NCI-H748 (cell line): ENCODE results near the gene ABCF1.
A peak's percentile ranks its signal among the peaks of the same experiment; 100 is the strongest.

Experiments
- DNase-seq: peaks from one replicate; lab custom pipeline; 2025; ENCODE audit not compliant: unreplicated experiment; lab: John Stamatoyannopoulos, UW

Gene ABCF1

DNA sequence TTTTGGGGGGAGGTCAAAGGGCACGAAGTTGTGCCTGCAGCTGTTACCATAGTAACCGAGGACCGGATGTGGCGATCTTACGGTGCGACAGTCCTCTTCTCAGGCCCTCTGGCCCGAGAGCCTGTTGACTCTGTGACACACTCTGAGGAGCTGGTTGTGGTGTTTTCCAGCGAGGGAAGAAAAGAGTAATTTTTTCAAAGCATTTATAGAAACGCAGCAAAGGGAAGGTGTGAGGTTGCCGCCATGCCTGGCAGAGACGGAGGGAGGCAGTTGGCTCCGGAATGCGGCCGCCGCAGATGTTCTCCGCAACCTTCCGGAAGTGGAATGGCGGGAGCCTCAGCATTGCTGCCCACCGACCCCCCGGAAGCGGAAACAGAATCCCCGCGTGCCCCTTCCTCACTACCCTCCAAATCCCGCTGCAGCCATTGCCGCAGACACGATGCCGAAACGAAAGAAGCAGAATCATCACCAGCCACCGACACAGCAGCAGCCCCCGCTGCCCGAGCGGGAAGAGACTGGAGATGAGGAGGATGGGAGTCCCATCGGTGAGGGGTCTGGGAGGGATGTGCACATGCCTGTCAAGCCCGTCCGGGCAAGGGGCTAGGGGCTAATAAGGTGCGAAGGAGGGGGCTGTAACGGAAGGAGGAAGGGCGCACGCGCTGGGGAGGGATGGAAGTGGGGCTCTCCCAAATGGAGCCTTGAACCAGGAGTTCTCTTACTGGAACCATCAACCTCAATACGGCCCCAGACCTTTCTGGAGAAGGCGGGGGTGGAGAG is 14.1 kb upstream of the ABCF1 start, which contains the start of gene PRR3:
PRR3 (plus strand) TSS at position 390 of the 777 bp plus-strand sequence; CDS start at position 440, 50 bp downstream.
- peak; percentile 94 for DNase-seq

GRCh38 chr6:30557683-30557981 is 13.6 kb upstream of the ABCF1 start:
- DNase-seq: no peak

DNA sequence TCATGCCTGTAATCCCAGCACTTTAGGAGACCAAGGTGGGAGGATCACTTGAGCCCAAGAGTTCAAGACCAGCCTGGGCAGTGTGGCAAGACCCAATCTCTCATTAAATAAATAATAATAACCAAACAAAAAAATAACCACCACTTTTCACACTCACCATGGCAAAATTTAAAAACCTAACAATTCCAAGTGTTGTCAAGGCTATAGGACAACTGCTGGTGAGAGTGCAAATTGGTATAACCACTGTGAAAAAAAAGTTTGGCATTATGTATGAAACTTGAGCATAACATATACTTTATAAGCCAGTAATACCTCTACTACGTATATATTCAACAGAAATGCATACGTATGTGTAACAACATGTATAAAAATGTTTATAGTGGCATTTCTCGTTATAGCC is 10.3 kb upstream of the ABCF1 start:
- no peak for DNase-seq

DNA sequence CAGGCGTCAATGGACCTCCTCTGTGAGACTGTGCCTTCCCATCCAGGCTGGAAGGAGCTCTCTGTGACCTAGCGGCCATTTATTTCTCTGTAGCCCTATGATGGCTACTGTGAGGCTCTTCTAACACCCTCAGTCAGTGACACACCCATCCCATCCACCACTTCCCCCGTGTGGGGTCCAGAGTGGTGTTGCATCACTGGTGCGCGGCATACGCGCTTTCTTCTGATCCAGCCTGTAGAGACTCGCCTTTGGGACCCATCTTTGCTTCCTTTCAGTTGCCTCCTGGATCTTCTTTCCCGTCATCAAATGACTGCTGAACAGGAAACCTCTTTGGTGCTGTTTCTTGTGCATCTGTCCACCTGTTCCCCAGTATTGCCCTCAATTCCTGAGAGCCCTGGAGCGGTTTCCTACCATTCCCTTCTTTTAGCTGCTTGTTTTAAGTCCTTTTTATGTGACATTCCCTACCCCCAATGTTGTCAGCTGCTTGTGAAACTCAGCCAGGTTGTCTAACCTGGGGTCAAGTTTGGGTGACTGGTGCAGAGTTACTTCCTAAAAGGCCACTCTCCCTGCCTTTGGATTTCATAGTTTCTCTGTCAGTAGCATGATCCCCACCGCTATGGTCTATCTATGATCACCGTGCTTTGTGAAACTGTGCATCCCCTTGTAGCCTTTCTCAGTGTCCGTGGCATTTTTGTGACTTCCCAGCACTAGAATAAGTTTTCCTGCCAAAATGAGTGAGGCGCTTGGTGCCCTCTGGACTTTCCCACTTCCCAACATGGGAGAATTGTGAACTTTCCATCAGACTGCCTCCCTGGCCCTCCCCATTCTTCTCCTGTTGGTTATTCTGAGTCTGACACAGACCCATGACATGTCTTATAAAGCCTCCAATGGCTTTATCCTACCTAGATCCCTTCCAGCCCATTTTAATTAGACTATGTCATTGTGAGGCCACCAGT is 8.5 kb upstream of the ABCF1 start:
- DNase-seq: no peak

DNA sequence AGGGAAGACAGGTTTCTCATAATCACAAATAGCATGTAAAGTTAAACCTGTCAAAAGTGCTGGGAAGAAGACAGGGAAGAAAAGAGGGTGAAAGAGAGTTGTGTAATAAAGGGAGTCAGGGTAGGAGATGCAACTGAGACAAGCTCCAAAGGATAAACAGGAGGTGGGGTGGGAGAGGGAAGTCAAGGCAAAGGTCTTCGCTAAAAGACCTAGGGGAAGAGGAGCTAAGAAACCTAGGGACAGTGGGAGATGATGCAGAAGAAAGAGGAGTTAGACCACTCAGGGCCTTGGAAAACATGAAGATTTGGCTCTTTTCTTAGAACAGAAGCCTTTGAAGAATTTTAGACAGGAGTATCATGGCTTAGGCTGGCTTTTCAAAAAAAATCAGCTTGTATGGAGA is 7.1 kb upstream of the ABCF1 start:
- DNase-seq: no peak

DNA sequence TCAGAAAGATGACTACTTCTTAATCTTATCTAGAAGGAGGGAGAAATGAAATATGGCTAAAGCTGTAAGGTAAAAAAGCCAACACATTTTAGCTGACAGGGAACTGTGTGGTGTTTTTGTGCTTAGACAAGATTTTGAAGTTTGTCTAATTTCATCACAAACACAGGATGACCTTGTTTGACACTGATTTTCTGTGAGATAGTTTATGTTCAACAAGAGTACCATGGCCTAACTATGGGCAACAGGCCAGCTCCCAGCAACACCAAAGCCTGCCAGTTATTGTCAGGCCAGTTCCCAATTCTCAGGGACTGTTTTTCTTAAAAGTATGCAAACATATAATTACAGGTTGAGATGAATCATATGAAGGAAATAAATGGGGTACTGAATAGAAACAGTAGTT is 5.5 kb upstream of the ABCF1 start:
- DNase-seq: no peak

DNA sequence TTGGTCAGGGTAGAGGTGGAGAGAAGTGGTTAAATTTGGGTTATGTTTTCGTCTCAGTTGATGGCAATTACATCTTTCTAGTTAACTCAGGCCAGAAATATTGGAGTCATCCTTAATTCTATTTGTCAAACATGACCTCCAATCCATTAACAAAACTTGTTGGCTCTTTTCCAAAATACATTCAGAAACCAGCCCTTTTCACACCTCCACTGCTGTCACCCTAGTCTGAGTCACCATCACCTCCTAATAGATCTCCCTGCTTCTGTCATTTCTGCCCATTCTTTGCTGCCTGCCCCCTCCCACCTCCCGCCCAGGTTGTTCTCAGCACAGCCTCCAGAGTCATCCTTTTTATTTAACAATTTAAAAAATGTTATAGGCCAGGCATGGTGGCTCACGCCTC is 3.0 kb upstream of the ABCF1 start:
- DNase-seq: peak; percentile 16

GRCh38 chr6:30570263-30570662 is 979 bp upstream of the ABCF1 start:
- peak; percentile 8 for DNase-seq

GRCh38 chr6:30570740-30571074 is 535 bp upstream of the ABCF1 start:
- DNase-seq: no peak

GRCh38 chr6:30571762-30572082 is 480 bp downstream of the ABCF1 start:
- no peak for DNase-seq

DNA sequence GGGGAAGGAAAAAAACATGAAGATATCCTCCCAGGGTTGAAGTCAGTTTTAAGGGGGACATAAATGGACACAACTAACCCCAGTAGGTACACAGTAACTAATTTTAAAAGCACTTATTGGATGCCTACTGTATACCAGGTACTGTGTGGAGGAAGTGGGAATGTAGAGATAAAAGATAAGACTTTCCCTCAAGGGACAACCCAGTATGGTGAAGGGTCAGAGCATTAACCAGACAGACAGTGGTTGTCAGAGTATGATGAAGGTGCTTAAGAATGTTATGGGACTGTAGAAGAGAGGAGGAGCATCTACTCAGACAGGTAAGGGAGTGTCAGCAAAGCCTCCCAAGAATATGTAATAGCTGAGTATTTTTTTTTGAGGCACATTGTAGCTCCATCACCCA is 906 bp downstream of the ABCF1 start:
- no peak for DNase-seq

DNA sequence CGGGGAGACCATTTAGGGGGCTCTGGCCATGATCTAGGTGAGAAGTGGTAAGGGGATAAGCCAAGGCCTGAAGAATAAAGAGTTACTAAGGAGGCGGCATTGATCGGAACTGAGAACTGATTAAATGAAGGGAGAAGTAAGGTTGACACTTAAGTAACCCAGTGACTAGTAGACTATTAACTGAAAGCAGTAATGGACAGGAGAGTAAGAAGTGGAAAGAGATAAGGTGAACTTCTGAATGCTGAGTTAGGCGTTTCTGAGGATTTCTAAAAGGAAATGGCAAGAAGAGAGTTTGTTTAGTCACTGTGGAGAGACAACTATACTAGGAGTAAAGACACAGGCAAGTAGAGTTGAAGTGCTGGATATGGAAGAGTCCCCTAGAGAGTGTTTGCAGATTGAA is 1.9 kb downstream of the ABCF1 start:
- DNase-seq: no peak

DNA sequence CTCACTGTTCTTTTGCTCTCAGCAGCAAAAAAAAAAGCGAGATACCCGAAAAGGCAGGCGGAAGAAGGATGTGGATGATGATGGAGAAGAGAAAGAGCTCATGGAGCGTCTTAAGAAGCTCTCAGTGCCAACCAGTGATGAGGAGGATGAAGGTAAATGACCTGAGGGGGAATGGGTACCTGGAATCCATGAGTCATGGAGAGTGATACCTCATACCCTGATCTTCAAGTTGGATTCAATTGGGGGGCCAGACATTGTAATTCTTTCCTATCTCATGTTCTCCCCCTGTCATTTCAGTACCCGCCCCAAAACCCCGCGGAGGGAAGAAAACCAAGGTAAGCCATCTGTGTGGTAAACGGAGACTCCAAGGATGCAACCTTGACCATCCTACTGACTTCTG is 6.8 kb downstream of the ABCF1 start:
- no peak for DNase-seq

DNA sequence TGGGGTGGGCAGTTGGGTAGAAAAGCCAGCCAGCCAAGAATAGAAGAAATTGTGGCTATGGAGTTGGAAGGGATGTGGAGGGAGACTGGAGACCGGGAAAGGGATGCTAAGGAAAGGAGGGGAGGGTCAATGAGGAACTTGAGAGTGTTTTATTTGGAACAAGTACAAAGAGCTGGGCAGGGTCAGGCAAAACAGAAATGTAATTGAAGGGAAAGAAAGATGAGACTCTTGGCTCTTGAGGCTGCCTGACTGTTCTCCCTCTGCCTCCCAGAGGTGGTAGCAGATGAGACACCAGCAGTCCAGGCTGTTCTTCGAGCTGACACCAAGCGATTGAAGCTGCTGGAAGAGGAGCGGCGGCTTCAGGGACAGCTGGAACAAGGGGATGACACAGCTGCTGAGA is 12.7 kb downstream of the ABCF1 start:
- DNase-seq: no peak

GRCh38 chr6:30589754-30590358 is 18.6 kb downstream of the ABCF1 start:
- no peak for DNase-seq

- DNase-seq: no peak
Observed at GRCh38 chr6:30590509-30590908, 19.3 kb downstream of the ABCF1 start.

DNA sequence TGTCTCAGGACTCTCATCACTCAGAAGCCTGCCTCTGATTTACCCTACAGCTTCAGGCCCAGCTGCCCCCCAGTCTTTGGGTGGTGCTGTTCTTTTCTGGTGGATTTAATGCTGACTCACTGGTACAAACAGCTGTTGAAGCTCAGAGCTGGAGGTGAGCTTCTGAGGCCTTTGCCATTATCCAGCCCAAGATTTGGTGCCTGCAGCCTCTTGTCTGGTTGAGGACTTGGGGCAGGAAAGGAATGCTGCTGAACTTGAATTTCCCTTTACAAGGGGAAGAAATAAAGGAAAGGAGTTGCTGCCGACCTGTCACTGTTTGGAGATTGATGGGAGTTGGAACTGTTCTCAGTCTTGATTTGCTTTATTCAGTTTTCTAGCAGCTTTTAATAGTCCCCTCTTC is 19.8 kb downstream of the ABCF1 start:
- DNase-seq: no peak

GRCh38 chr6:30592287-30592686 is 21.0 kb downstream of the ABCF1 start:
- no peak for DNase-seq

- DNase-seq: peak; percentile 78
Observed at GRCh38 chr6:30597315-30598144, 26.3 kb downstream of the ABCF1 start.

DNA sequence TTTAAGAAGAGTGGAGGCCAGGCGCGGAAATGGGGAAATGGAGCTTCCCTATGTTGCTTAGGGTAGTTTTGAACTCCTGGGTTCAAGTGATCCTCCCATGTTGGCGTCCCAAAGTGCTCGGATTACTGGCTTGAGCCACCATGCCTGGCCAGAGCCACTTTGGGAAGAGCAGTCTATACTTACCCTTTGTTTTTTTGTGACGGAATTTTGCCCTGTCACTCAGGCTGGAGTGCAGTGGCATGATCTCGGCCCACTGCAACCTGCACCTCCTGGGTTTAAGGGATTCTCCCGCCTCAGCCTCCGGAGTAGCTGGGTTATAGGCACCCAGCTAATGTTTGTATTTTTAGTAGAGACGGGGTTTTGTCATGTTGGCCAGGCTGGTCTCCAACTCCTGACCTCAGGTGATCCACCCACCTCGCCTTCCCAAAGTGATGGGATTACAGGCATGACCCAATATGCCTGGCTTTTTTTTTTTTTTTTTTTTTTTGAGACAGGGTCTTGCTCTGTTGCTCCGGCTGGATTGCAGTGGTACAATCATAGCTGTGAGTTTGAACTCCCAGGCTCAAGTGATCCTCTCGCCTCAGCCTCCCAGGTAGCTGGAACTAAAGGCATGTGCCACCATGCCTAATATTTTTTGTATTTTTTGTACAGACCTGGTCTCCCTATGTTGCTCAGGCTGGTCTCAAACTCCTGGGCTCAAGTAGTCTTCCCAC is 27.8 kb downstream of the ABCF1 start:
- DNase-seq: no peak
